GM19043 (cell line): ENCODE data around the gene INTS2.
"Not testable (repeated sequence)": the region's sequence is repeated elsewhere in the genome, so short reads cannot be mapped to it uniquely, and the experiment has no call there.

Experiments
- ATAC-seq: cut with Tn5 transposase; IDR thresholded peaks from one replicate; pipeline ENCODE4 v1.9.1; 2021; ENCODE audit warnings: low read depth; ENCODE audit not compliant: unreplicated experiment

The INTS2 gene

GRCh38 chr17:61927208-61928100 is at the start of gene INTS2:
INTS2 (minus strand) TSS chr17:61927982; CDS start chr17:61926644, 1,338 bp downstream.
- ATAC-seq, result peak; percentile 75

GRCh38 chr17:61974115-61974514 is 46.3 kb upstream of the INTS2 start:
- ATAC-seq, result no peak

DNA sequence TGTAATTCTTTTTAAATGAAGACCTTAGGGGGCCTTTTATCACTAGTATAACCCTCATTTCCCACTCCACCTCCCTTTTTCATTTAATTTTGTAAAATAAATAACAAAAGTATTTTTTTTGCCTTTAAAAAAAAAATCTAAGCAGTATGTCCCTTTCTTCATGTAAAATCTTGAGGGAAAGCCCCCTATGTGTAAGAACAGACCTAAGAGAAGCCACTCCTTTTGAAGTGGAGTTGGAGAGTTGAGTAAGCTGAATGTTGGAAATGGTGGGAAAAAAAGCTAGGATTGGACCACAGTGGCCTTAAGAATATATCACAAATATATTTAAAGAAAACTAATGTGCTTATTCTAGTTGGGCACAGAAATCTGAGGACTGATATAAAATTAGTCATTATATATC is 44.5 kb upstream of the INTS2 start:
- ATAC-seq, result no peak

GRCh38 chr17:61970030-61970429 is 42.2 kb upstream of the INTS2 start:
- ATAC-seq, result no peak

- no peak for ATAC-seq
Observed at GRCh38 chr17:61968757-61969156, 41.0 kb upstream of the INTS2 start.

DNA sequence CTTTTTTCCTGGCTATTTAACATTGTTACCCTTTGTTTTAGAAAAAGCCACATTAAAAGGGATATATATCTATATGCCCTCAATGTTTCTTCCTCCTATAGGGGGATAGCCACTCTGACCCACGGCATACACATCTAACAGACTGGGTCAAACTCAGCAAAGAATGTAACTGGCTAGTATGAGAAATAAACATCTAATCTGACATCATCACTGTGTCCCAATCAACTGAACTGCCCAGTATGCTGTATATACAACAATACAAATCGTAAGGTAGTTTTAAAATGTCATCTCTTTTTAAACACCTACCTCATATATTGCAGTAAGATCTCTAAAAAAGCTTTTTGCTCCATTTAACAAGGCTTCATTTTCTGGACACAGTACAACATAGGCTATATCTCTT is 39.9 kb upstream of the INTS2 start:
- no peak for ATAC-seq

GRCh38 chr17:61966191-61966590 is 38.4 kb upstream of the INTS2 start:
- ATAC-seq, result no peak

GRCh38 chr17:61955619-61956018 is 27.8 kb upstream of the INTS2 start:
- ATAC-seq, result no peak

- no peak for ATAC-seq
Observed at GRCh38 chr17:61947367-61948078, 19.7 kb upstream of the INTS2 start.

DNA sequence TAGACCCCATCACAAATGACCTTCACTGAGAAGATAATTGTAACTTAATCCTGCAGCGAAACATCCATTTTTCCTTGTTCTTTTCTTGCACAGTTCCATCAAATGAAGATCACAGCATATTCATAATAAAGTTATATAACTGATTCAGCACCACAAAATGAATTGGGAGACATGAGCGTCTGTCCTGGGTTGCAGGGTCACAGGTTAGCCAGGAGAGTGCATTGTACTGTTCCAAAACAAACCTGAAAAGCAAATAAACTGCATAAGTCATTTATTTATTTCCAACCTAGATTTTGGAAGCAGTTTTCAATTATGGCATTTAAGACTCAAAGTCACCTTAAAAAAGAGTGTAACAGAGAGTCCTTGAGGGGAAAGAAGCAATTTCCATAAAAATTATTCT is 18.6 kb upstream of the INTS2 start:
- ATAC-seq, result no peak

DNA sequence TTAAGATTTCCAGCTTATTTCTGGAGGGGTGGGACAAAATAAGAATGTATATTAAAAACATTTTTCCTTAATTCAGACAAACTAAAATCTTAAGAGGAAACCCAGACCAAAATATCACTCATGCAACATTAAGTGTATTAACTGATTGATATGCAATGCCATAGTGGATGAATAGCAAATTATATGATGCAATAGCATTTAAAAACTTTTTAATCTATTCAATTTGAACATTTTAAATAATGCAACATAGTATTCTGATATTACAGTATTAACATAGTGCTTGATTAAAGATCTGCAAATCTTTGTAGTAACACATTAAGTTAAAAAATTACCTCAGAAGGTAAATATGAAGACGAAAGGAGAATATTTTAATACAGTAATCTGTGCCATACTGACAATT is 15.3 kb upstream of the INTS2 start:
- no peak for ATAC-seq

GRCh38 chr17:61942085-61942484 is 14.3 kb upstream of the INTS2 start:
- no peak for ATAC-seq

- no peak for ATAC-seq
Observed at GRCh38 chr17:61928101-61928436, 287 bp upstream of the INTS2 start.

GRCh38 chr17:61926826-61927207 is 965 bp downstream of the INTS2 start:
- no peak for ATAC-seq

- ATAC-seq, result not testable (repeated sequence)
Observed at GRCh38 chr17:61915162-61915561, 12.6 kb downstream of the INTS2 start.

DNA sequence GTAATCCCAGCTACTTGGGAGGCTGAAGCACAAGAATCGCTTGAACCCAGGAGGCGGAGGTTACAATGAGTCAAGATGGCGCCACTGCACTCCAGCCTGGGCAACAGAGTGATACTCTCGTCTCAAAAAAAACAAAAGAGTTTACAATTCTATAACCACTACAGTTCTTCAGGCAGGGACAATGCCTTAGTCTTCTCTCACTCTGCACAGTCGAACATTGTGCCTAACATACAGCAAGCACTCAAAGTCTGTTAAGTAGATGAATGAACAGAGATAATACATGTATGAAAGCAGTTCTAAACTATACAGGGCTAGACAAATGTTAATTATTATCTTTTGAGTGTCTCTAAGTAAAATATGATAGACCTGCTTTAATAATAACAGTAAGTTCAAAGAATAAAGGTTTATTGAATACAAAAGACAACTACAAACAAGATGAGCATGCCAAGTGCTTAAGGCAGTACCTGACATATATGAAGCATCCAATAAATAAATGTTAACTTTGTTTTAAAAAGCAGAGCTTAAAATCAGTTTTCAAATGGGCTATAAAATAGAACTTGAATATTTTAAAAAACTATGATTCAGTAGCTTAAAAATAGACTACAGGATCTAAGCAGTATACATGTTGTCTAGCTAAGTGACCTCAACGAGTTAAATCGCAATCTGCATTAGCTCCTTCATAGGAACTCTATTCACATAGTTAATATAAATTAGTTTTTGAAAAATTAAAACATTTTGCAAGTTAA is 19.3 kb downstream of the INTS2 start:
- no peak for ATAC-seq

- no peak for ATAC-seq
Observed at GRCh38 chr17:61907361-61907760, 20.4 kb downstream of the INTS2 start.

- ATAC-seq, result no peak
Observed at GRCh38 chr17:61904094-61904710, 23.6 kb downstream of the INTS2 start.

GRCh38 chr17:61903251-61903650 is 24.5 kb downstream of the INTS2 start:
- ATAC-seq, result no peak

GRCh38 chr17:61897548-61898180 is 30.1 kb downstream of the INTS2 start:
- no peak for ATAC-seq
